OCI-LY3 (cell line): ENCODE data around the gene C1orf21.

Source experiments
- H2AFZ ChIP-seq: fragments of 200-600, 300-600 bp; shearing (Covaris generic); 2 replicates; pipeline ENCODE4 v1.6.0; 2014; ENCODE audit warnings: antibody characterized with exemption, low read depth, low read length
- H3K27ac ChIP-seq: fragments of 200-600, 300-600 bp; sonication (generic); 2 replicates; pipeline ENCODE4 v1.5.1; 2014; ENCODE audit warnings: mild to moderate bottlenecking, low read length, moderate library complexity, mixed read lengths
- H3K27me3 ChIP-seq: fragments of 200-600, 300-600 bp; sonication (generic); 2 replicates; pipeline ENCODE4 v1.6.1; 2014; ENCODE audit warnings: low read depth, low read length, mixed read lengths
- H3K36me3 ChIP-seq: fragments of 200-600, 300-600 bp; sonication (generic); replicated peaks from 2 replicates; pipeline ENCODE3; 2014; ENCODE audit warnings: low read depth, low read length, mixed read lengths
- H3K4me1 ChIP-seq: fragments of 300-600, 200-600 bp; sonication (generic); 2 replicates; pipeline ENCODE4 v1.6.1; 2014; ENCODE audit warnings: low read length, mixed read lengths
- H3K4me2 ChIP-seq: fragments of 200-600, 300-600 bp; sonication (generic); 2 replicates; pipeline ENCODE4 v1.6.1; 2014; ENCODE audit warnings: low read length, mixed read lengths
- H3K4me3 ChIP-seq: fragments of 300-600, 200-600 bp; sonication (generic); 2 replicates; pipeline ENCODE4 v1.5.1; 2014; ENCODE audit warnings: antibody characterized with exemption, mild to moderate bottlenecking, low read length, moderate library complexity
- H3K79me2 ChIP-seq: fragments of 300-600, 200-600 bp; shearing (Covaris generic); 2 replicates; pipeline ENCODE4 v1.6.1; 2014; ENCODE audit warnings: mild to moderate bottlenecking, low read length, mixed read lengths
- H3K9ac ChIP-seq: fragments of 300-600, 200-600 bp; shearing (Covaris generic); 2 replicates; pipeline ENCODE4 v1.6.0; 2014; ENCODE audit warnings: mild to moderate bottlenecking, low read length, moderate library complexity
- H3K9me3 ChIP-seq: fragments of 200-600, 300-600 bp; shearing (Covaris generic); 2 replicates; pipeline ENCODE4 v1.6.1; 2014; ENCODE audit warnings: low read length, mixed read lengths; ENCODE audit not compliant: insufficient read depth
- H4K20me1 ChIP-seq: fragments of 200-600, 300-600 bp; sonication (generic); 2 replicates; pipeline ENCODE4 v1.6.1; 2016; ENCODE audit warnings: low read length, mixed read lengths; ENCODE audit not compliant: insufficient read depth
- CTCF ChIP-seq: fragments of 200-600, 300-600 bp; sonication (generic); IDR thresholded peaks from 2 replicates; pipeline ENCODE4 v1.5.1; 2014; ENCODE audit warnings: antibody characterized with exemption, low read length, low read depth
- EZH2phosphoT487 ChIP-seq: fragments of 200-600 bp; shearing (Covaris generic); IDR thresholded peaks from 2 replicates; pipeline ENCODE4 v1.6.1; 2018; ENCODE audit warnings: antibody characterized with exemption, mixed run types, low read depth

The C1orf21 gene

GRCh38 chr1:184557423-184558347 is 170.9 kb downstream of the C1orf21 start:
- H3K9ac ChIP-seq = no peak overlapping the region
- peaks cover 9% of the 10 kb centered on the region for H3K4me1 ChIP-seq

GRCh38 chr1:184558691-184559090 is 171.9 kb downstream of the C1orf21 start:
- Histone ChIP-seq H3K36me3 (no peaks in the 10 kb centered on the region), H3K27ac (no peak overlapping the region), H3K4me3 (no peak overlapping the region), H3K4me1 (peaks cover 12% of the 10 kb centered on the region), H3K27me3 (no peaks in the 10 kb centered on the region), H3K9me3 (no peaks in the 10 kb centered on the region), H3K4me2 (no peak overlapping the region), H3K9ac (no peak overlapping the region), H2AFZ (no peak overlapping the region), H4K20me1 (no peaks in the 10 kb centered on the region), H3K79me2 (no peaks in the 10 kb centered on the region)
- TF ChIP-seq CTCF (no peak), EZH2phosphoT487 (no peak)

More at GRCh38 chr1:184557423-184558347, 170.9 kb downstream of the C1orf21 start:
- TF ChIP-seq EZH2phosphoT487 (no peak), CTCF (no peak)
- Histone ChIP-seq H3K79me2 (no peaks in the 10 kb centered on the region), H3K36me3 (no peaks in the 10 kb centered on the region), H3K27ac (no peak overlapping the region), H2AFZ (no peak overlapping the region), H3K4me3 (no peak overlapping the region), H4K20me1 (no peaks in the 10 kb centered on the region), H3K9me3 (no peaks in the 10 kb centered on the region), H3K4me2 (peak overlapping the region; percentile 26; the same call in 1 of the 2 replicates), H3K27me3 (no peaks in the 10 kb centered on the region)

- TF ChIP-seq CTCF = no peak
- TF ChIP-seq EZH2phosphoT487 = no peak
- Histone ChIP-seq H3K27me3 (no peaks in the 10 kb centered on the region), H4K20me1 (no peaks in the 10 kb centered on the region), H3K4me3 (no peak overlapping the region), H3K79me2 (no peaks in the 10 kb centered on the region), H3K27ac (no peak overlapping the region), H3K4me2 (no peak overlapping the region), H3K9me3 (no peaks in the 10 kb centered on the region), H3K36me3 (no peaks in the 10 kb centered on the region), H3K9ac (no peak overlapping the region), H2AFZ (no peak overlapping the region), H3K4me1 (peaks cover 12% of the 10 kb centered on the region)
These were observed 172.4 kb downstream of the C1orf21 start for GRCh38 chr1:184559117-184559713.

GRCh38 chr1:184562806-184563205 is 176.0 kb downstream of the C1orf21 start:
- Histone ChIP-seq H3K79me2 (no peaks in the 10 kb centered on the region), H3K9ac (no peak overlapping the region), H3K4me2 (no peak overlapping the region), H3K4me1 (peaks cover 9% of the 10 kb centered on the region), H3K36me3 (no peaks in the 10 kb centered on the region), H3K27me3 (no peaks in the 10 kb centered on the region), H4K20me1 (no peaks in the 10 kb centered on the region), H3K27ac (no peak overlapping the region), H3K4me3 (no peak overlapping the region), H2AFZ (no peak overlapping the region), H3K9me3 (no peaks in the 10 kb centered on the region)
- no peak for TF ChIP-seq EZH2phosphoT487
- TF ChIP-seq CTCF = no peak
